Activated T-cell treated with anti-CD3 and anti-CD28 coated beads, Interleukin-2, amount 50 U/mL, for 72 hours (primary cell): ENCODE measurements around the gene ACTG1. TPM values are rescaled to one million over a fixed set of nuclear protein-coding genes. Genes with fewer than 3 reads are reported as not detected.

Source experiments
- ATAC-seq, 2 donors: fragments of 150-1000 bp; cut with Tn5 transposase; replicated peaks in 1 of 2; 2 replicates each; pipeline ENCODE4 v1.10.0; 2021; ENCODE audit warnings: moderate library complexity in 2 of 2, mild to moderate bottlenecking in 1 of 2
- DNase-seq, 2 donors: peaks; one replicate each; pipeline ENCODE4 v3.0.0; 2021 to 2022; ENCODE audit warnings: mixed read lengths in 1 of 2
- H3K27ac Mint-ChIP-seq: one replicate; pipeline ENCODE4 v1.8.0; 2022; ENCODE audit warnings: mild to moderate bottlenecking, moderate library complexity, mixed read lengths
- H3K27me3 Mint-ChIP-seq: one replicate; pipeline ENCODE4 v1.8.0; 2022; ENCODE audit warnings: low read depth, mixed read lengths
- H3K36me3 Mint-ChIP-seq, 2 donors: one replicate each; pipeline ENCODE4 v1.8.0; 2022; ENCODE audit warnings: mixed read lengths in 2 of 2, mild to moderate bottlenecking in 1 of 2; ENCODE audit not compliant: insufficient read depth in 2 of 2
- H3K4me1 Mint-ChIP-seq: one replicate; pipeline ENCODE4 v1.8.0; 2022; ENCODE audit warnings: low read depth, mixed read lengths
- H3K4me3 Mint-ChIP-seq, 2 donors: one replicate each; pipeline ENCODE4 v1.8.0; 2022; ENCODE audit warnings: mild to moderate bottlenecking in 2 of 2, mixed read lengths in 2 of 2, moderate library complexity in 2 of 2
- H3K9me3 Mint-ChIP-seq, 2 donors: one replicate each; pipeline ENCODE4 v1.8.0; 2022; ENCODE audit warnings: mixed read lengths in 2 of 2
- total RNA-seq, 2 donors: library from RNA; stranded (reverse); gene quantifications; one replicate each; pipeline ENCODE4 v1.2.3, GENCODE V29; 2022

Gene ACTG1
- total RNA-seq, 2 donors from 2014 or later: 3,862 to 3,966 TPM

- DNase-seq (peak; percentile 67 to 74), ATAC-seq (peak; percentile 66 to 82)
- Mint-ChIP-seq H3K4me3 (peak overlapping the region; percentile 72 to 75), H3K27me3 (peaks cover 43% of the 10 kb centered on the region), H3K4me1 (peaks cover 25% of the 10 kb centered on the region), H3K27ac (no peak overlapping the region), H3K36me3 (no peaks in the 10 kb centered on the region), H3K9me3 (no peaks in the 10 kb centered on the region)
Measured at GRCh38 chr17:81481073-81481799, 31.4 kb downstream of the ACTG1 start.

- H3K9me3 Mint-ChIP-seq: no peaks in the 10 kb centered on the region
- peaks cover 37% of the 10 kb centered on the region for H3K27me3 Mint-ChIP-seq
- peaks cover 20% of the 10 kb centered on the region for H3K4me1 Mint-ChIP-seq
- H3K36me3 Mint-ChIP-seq: no peaks in the 10 kb centered on the region
- no peak for DNase-seq
- ATAC-seq: no peak
- H3K4me3 Mint-ChIP-seq: no peak overlapping the region
- no peak overlapping the region for H3K27ac Mint-ChIP-seq
Measured at GRCh38 chr17:81480140-81481072, 32.2 kb downstream of the ACTG1 start.

GRCh38 chr17:81479175-81480071 is 33.2 kb downstream of the ACTG1 start:
- Mint-ChIP-seq H3K27me3 (peaks cover 37% of the 10 kb centered on the region), H3K4me1 (peaks cover 20% of the 10 kb centered on the region), H3K36me3 (no peaks in the 10 kb centered on the region), H3K9me3 (no peaks in the 10 kb centered on the region), H3K27ac (no peak overlapping the region), H3K4me3 (no peak overlapping the region)
- ATAC-seq (no peak), DNase-seq (no peak)

GRCh38 chr17:81478119-81478518 is 34.5 kb downstream of the ACTG1 start:
- no peak for DNase-seq
- H3K9me3 Mint-ChIP-seq: no peaks in the 10 kb centered on the region
- no peak for ATAC-seq
- no peak overlapping the region for H3K4me3 Mint-ChIP-seq
- peaks cover 15% of the 10 kb centered on the region for H3K4me1 Mint-ChIP-seq
- no peaks in the 10 kb centered on the region for H3K36me3 Mint-ChIP-seq
- peaks cover 37% of the 10 kb centered on the region for H3K27me3 Mint-ChIP-seq
- H3K27ac Mint-ChIP-seq: no peak overlapping the region

DNA sequence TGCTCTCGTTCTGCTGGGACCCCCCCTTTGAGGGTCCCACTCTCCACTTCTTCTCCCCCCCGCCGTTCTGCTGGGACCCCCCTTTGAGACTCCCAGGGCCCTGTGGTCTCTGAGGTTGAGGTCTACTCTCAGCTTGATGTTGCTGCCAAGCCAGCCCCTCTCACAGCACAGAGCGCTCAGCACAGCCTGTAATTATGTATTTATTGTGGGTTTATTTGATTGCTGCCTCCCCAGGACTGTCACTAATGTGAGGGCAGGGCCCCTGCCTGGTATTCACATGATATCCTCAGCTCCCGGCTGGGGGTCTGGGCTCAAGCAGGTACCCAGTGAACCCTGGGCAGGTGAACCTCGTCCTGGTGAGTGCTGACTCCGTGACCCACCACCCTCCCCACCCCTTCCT is 35.4 kb downstream of the ACTG1 start:
- H3K27me3 Mint-ChIP-seq: peaks cover 28% of the 10 kb centered on the region
- H3K4me3 Mint-ChIP-seq: no peak overlapping the region
- no peaks in the 10 kb centered on the region for H3K36me3 Mint-ChIP-seq
- H3K4me1 Mint-ChIP-seq: peaks cover 6% of the 10 kb centered on the region
- H3K9me3 Mint-ChIP-seq: no peaks in the 10 kb centered on the region
- DNase-seq: no peak
- H3K27ac Mint-ChIP-seq: no peak overlapping the region
- ATAC-seq: no peak

DNA sequence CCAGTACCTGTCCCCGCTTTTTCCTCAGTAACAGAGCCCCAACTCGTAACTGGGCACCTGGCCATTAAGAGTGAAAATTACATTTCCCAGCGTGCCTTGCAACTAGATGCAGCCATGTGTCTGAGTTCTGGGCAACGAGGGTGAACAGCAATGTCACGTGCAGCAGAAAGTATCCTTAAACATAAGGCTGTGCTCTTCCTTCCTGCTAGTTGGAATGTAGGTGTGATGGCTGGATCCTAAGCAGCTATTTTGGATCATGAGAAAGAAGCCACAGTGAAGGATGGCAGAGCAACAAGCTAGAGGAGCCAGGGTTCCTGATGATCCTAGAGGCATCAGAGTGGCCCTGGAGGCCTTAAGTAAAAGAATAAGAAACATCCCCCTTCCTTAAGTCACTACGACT is 36.0 kb downstream of the ACTG1 start:
- H3K36me3 Mint-ChIP-seq: no peaks in the 10 kb centered on the region
- peaks cover under 1% of the 10 kb centered on the region for H3K4me1 Mint-ChIP-seq
- DNase-seq (no peak), ATAC-seq (no peak)
- peaks cover 23% of the 10 kb centered on the region for H3K27me3 Mint-ChIP-seq
- H3K9me3 Mint-ChIP-seq: no peaks in the 10 kb centered on the region
- no peak overlapping the region for H3K27ac Mint-ChIP-seq
- no peak overlapping the region for H3K4me3 Mint-ChIP-seq

DNA sequence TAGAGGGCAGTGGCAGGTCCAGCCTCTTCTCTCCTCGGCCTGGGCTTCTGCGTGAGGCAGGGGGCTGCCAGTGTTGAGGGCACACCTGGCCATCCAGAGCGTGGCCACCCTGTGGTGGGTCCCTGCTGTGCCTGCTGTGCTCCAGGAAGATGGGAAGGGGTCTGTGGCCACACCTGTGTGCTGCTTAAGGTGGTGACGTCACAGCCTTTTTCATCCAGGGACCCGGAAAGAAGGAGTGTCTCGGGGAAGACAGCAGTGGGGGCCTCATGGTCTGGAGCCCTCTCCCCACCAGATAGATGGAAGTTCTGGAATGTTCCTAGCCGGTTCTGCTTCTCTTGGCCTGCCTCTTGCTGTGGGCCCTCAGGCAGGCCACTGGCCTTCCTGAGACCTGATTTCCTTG is 36.5 kb downstream of the ACTG1 start:
- Mint-ChIP-seq H3K9me3 (no peaks in the 10 kb centered on the region), H3K36me3 (no peaks in the 10 kb centered on the region), H3K4me3 (no peak overlapping the region), H3K4me1 (no peaks in the 10 kb centered on the region), H3K27me3 (peaks cover 23% of the 10 kb centered on the region), H3K27ac (no peak overlapping the region)
- DNase-seq: no peak
- ATAC-seq: no peak

GRCh38 chr17:81474958-81475357 is 37.6 kb downstream of the ACTG1 start:
- H3K9me3 Mint-ChIP-seq: no peaks in the 10 kb centered on the region
- DNase-seq (no peak), ATAC-seq (no peak)
- H3K4me3 Mint-ChIP-seq: no peak overlapping the region
- H3K27ac Mint-ChIP-seq: no peak overlapping the region
- H3K36me3 Mint-ChIP-seq: no peaks in the 10 kb centered on the region
- H3K4me1 Mint-ChIP-seq: no peaks in the 10 kb centered on the region
- H3K27me3 Mint-ChIP-seq: peaks cover 13% of the 10 kb centered on the region

DNA sequence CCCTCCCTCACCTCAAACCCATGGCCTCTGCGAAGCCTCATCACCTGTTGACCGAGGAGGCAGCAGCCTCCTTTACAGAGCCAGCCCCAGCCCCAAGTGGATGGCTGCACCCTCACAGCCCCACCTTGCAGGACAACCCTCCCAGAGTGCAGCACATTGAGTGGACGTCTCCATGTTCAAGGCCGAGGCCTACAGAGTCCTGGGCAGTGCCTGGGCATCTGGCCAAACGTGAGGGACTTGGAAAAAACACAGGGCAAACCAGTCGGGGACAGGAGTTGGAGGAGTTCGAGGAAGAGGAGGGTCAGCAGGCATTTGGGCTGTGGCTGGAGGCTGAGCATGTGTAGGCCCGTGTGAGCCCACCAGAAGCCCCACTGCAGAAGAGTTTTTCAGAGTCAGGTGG is 39.6 kb downstream of the ACTG1 start:
- H3K4me1 Mint-ChIP-seq: no peaks in the 10 kb centered on the region
- ATAC-seq (no peak), DNase-seq (no peak)
- H3K27me3 Mint-ChIP-seq: peaks cover 4% of the 10 kb centered on the region
- no peaks in the 10 kb centered on the region for H3K9me3 Mint-ChIP-seq
- H3K36me3 Mint-ChIP-seq: no peaks in the 10 kb centered on the region
- H3K4me3 Mint-ChIP-seq: no peak overlapping the region
- H3K27ac Mint-ChIP-seq: no peak overlapping the region

DNA sequence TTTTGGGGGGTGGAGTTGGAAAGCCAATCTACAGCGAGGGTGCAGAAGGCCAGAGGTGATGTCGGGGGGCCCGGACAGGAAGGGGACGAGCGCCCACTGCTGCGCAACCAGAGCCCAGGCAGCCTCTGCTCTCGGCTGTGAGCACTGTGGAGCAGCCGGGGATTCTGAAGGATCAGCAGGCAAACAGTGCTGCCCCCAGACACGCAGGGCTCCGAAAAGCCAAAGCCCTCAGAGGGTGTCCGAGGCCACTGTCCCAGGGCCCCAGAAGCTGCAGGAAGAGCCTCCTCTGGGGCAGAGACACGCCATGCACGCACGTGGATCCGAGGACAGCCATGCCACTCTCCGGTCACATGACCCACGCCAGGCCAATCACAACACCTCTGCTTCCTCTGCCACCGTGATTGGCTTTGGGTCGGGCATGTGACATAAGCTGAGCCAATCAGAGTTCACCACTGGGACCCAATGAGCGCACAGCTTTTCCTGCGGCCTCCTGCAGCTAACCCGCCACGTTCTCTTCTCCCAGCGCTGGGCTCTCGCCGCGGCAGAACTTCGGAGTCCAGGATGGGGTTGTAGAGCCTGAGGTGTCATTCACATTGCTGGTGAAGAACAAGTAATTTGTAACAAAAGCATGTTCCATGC is 40.7 kb downstream of the ACTG1 start:
- no peak overlapping the region for H3K4me3 Mint-ChIP-seq
- no peak overlapping the region for H3K27ac Mint-ChIP-seq
- no peaks in the 10 kb centered on the region for H3K4me1 Mint-ChIP-seq
- peak; percentile 37 to 73 for ATAC-seq
- no peaks in the 10 kb centered on the region for H3K36me3 Mint-ChIP-seq
- no peaks in the 10 kb centered on the region for H3K9me3 Mint-ChIP-seq
- no peak for DNase-seq
- no peaks in the 10 kb centered on the region for H3K27me3 Mint-ChIP-seq

GRCh38 chr17:81470944-81471817 is 41.4 kb downstream of the ACTG1 start:
- Mint-ChIP-seq H3K27me3 (no peaks in the 10 kb centered on the region), H3K4me3 (no peak overlapping the region), H3K9me3 (no peaks in the 10 kb centered on the region), H3K36me3 (no peaks in the 10 kb centered on the region), H3K27ac (no peak overlapping the region), H3K4me1 (no peaks in the 10 kb centered on the region)
- ATAC-seq (no peak), DNase-seq (no peak)
